Ramos (cell line): ENCODE measurements around the gene AP5M1.
"Not testable (repeated sequence)": the region's sequence is repeated elsewhere in the genome, so short reads cannot be mapped to it uniquely, and the experiment has no call there.

Experiments used
- in situ Hi-C: fragments of 300-500 bp; cut with MboI; formaldehyde crosslinking; loops from one replicate; pipeline ENCODE4 v1.14.3; 2022; ENCODE audit warnings: low sequenced_read_pairs; ENCODE audit not compliant: unreplicated experiment

AP5M1 gene, protein sequence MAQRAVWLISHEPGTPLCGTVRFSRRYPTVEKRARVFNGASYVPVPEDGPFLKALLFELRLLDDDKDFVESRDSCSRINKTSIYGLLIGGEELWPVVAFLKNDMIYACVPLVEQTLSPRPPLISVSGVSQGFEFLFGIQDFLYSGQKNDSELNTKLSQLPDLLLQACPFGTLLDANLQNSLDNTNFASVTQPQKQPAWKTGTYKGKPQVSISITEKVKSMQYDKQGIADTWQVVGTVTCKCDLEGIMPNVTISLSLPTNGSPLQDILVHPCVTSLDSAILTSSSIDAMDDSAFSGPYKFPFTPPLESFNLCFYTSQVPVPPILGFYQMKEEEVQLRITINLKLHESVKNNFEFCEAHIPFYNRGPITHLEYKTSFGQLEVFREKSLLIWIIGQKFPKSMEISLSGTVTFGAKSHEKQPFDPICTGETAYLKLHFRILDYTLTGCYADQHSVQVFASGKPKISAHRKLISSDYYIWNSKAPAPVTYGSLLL

DNA sequence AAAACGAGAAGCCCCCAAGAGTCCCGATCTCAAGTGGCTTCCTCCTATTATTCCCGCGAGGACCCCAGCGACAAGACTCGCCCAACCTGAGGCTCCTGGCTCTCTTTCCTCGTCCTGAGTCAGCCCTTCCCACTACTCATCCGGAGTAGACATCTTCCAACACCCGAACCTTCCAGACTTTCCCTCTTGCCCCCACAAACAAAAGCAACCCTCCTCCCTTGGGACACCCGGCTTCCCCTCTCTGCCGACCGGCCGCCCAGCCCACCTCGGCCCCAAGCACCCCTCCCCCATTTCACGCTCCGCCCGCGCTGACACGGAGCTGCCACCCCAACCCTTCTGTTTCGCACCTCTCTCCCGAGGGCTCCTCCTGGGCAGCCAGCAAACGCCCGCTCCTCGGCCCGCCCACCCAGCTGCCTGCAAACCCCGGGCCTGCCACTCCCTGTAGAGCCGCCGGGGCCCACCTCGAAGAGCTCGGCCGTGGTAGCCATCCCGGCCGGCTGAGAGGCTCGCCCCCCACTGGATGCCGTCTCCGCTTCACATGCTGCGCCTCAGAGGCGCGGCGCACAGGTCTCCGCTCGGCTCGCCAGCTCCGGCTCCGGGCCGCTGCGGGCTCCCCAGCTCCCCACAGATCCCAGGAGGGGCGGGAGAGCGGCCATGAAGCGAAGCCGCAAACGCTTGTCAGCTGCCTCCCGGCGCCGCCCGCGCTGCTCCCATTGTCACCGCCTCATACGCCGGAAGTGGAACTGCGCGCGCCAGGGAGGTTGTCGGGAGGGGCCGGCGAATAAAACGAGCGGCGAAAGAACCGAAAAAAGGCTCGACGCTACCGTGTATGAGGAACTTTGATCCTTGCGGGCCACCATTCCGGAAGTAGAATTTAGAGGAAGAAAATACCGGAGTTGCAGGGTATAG, at the start of gene AP5M1, which contains the start of gene EXOC5:
Gene AP5M1 (plus strand): TSS at position 811 of the 909 bp plus-strand sequence. CDS start 344 bp downstream, outside the sequence.
Gene EXOC5 (minus strand): TSS at position 745 of the 909 bp plus-strand sequence. CDS start 257 bp downstream, at position 488.
- in situ Hi-C loops, result no loop called here

DNA sequence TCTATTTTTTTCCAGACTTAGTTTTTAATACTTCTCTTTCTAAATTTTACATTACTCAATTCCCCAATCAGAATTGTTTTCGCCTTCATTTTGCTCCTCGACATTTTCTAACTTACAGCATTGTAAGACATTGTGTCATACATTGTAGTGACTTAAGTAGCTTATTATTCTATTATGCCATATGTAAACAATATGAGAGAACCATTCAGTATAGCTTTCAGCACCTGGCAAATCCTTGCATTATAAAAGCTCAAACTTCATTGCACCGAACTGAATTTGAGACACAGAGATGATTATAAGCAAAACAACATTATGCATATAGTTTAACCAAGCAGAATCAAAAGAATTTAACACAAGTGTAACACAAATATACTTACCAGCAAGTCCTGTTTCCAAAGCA, 46.8 kb upstream of the AP5M1 start:
- in situ Hi-C loops, result no loop called here

DNA sequence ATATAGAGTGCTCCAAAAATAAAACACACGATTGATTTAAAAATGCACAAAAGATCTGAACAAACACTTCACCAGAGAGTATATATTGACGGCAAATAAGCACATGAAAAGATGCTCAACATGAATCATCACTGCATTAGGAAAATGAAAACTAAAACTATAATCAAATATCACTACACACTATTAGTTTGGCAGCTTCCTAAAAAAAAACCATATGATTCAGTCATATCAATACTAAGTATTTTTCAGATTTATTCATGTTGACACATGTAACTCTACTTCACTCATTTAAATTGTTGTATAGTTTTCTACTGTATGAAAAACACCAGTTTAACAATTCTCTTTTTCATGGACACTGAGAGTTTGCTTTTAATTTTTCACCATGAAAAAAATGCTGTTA, 41.7 kb upstream of the AP5M1 start:
- in situ Hi-C loops, result no loop called here

DNA sequence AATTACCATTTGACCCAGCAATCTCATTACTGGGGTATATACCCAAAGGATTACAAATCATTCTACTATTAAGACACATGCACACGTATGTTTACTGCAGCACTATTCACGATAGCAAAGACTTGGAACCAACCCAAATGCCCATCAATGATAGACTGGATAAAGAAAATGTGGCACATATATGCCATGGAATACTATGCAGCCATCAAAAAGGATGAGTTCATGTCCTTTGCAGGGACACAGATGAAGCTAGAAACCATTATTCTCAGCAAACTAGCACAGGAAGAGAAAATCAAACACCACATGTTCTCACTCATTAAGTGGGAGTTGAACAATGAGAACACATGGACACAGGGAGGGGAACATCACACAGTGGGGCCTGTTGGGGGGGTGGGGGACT, 40.5 kb upstream of the AP5M1 start:
- in situ Hi-C loops, result not testable (repeated sequence)

DNA sequence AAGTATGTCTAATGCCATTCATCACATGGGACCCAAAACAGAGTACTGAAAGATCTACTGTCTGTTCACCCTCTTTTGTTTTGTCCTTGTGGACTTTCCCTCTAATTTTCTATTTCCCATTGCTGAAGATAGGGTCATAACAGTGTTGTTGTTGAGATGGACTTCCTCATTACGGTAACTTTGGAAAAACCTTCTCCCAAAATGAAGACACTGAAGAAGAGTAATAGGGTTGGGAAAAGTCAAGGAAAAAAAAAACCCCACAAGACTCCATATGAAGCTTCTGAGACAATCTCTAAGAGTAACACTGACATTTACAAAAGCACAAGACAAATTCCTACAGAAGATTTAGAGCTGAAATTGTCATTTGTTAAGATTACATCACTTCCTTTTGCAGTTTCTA, 36.8 kb upstream of the AP5M1 start:
- in situ Hi-C loops, result no loop called here

DNA sequence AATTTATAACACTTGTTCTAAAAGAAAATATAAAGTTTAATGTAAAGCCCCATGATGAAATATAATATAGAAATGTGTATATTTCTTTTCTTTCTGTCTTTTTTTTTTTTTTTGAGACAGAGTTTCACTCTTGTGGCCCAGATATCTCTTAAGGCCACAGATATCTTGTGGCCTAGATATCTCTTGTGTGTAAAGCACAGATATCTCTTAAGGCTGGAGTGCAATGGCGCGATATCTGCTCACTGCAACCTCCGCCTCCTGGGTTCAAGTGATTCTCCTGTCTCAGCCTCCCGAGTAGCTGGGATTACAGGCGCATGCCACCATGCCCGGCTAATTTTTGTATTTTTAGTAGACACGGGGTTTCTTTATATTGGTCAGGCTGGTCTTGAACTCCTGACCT, 28.7 kb upstream of the AP5M1 start:
- in situ Hi-C loops, result not testable (repeated sequence)

DNA sequence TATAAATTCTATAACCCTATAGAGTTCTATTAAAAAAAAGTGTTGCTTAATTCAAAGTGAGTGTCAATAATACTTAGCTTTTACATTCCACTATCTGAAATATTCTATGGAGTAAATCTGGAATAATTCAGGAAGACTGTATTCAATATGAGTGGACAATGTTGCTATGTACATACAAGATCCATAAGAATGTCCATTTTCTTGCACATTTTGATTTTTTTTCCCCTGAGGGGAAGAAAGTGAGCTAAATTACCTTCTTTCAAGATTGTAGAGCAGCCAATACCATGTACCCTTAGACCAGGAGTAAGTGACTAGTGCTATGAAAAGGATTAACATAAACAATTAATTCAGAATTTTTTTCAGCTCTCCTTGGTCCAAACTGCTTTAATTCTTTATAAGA, 25.5 kb upstream of the AP5M1 start:
- in situ Hi-C loops, result no loop called here

DNA sequence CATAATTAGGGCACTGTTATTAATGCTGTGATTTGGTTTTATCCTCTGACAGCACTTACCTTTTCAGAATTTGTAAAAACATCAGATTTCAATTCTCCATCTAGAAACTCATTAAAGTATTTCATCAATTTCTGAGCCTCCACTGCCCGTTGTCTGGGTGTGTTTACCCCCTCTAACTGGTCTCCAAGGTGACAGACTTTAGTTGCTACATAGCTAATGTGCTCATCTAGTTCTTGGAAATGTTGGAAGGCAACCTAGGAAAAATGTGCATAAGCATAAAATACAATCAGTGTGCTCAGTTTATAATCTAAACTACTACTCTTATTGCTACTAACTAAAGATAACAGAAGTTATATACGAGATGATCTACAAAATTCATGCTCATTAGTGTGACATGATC, 24.7 kb upstream of the AP5M1 start:
- in situ Hi-C loops, result no loop called here

DNA sequence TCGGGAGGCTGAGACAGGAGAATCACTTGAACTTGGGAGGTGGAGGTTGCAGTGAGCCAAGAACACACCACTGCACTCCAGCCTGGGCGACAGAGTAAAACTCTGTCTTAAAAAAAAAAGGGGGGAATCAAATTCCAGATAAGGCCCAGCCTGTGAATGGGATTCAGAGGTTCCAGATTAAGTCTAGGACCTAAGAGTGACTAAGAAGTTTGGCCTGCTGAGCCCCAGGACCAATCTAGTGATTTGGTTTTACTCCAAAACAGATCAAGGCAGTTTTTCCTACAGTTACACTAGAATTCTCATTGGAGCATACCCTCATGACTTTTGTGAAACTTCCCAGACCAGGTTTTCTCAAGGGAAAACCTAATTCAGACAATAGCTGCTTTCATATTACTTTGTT, 22.8 kb upstream of the AP5M1 start:
- in situ Hi-C loops, result no loop called here

DNA sequence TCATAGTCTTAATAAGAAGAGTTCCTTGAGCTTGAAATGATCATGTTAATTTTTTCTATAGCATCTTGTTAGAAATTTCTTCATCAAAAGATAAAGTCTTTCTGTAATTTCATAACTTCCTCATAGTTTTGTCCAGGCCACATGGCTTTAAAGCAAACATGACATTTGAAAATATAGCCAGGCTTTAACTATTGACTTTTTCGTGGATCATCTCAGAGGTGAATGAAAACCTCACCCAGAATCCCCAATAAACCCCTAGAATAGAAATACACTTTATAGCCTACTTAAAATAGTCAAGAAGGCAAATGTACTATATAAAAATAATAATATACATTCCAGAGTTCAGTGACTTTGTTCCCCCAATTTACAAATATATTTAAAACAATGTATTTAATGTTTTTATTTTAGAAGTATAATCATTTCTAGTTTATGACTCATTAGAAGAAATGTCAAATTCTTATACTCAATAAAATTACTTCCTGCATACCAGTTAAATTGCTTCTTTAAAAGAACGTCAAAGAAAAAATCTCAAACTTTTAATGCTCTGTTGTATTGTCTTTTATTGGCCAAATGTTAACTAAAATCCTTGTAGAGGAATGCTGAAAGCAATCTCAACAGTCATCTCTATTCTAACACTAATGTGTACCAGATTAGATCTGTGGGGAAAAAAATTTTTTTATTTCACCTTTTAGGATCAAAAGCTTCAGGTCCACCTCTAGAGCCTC, 21.7 kb upstream of the AP5M1 start:
- in situ Hi-C loops, result no loop called here

DNA sequence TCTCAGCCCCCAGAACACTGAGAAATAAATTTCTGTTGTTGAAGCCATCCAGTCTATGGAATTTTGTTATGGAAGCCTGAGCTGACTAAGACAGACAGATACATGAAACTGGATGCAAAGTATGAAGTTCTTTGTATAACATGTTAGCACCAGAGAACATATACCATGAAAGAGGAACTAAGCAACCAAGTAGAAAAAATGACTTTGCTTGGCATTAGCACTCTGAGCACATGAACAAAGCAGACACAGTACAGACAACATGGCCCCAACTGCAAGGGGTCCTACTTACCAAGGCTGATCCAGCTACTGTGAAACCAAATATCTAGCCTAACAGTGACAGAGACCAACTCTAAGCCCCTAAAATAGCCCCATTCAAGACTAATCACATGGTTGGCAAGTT, 13.9 kb upstream of the AP5M1 start:
- in situ Hi-C loops, result no loop called here

DNA sequence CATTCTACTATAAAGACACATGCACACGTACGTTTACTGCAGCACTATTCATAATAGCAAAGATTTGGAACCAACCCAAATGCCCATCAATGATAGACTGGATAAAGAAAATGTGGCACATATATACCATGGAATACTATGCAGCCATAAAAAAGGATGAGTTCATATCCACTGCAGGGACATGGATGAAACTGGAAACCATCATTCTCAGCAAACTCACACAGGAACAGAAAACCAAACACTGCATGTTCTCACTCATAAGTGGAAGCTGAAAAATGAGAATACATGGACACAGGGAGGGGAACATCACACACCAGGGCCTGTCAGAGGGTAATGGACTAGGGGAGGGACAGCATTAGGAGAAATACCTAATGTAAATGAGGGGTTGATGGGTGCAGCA, 10.6 kb upstream of the AP5M1 start:
- in situ Hi-C loops, result not testable (repeated sequence)

DNA sequence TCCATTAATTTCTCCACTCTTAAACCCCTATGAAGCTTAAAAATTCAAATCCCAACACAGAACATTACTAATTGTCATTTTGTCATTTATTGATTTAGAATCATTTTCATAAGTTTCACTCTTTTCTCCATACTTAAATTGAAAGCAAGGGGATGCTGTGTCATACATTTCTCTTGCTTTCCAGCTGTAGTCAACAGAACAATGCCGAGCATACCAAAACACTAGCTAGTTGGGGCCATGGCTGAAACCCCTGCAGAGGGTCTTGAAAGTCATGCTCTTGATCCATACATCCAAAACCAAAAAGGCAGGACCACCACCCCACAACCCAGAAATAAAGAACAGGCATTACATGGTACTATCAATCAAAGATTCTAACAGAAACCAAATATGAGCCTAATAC, 9.1 kb upstream of the AP5M1 start:
- in situ Hi-C loops, result no loop called here

DNA sequence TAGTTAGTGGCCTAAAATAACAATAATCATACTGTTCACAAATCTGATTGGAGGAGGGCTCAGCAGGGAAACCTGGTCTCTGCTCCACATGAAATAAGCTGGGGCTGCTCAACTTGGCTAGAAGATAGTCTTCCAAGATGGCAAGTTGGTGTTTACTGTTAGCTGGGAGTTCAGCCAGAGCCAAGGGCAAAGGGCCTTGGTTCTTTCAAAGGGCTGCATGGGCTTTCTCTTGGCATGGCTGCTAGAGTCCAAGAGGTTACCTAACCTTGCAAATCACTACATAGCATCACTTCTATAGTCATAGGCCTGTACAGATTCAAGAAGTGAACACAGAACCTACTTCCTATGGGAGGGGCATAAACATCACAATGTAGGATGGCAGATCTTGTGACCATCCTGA, 7.2 kb upstream of the AP5M1 start:
- in situ Hi-C loops, result no loop called here

DNA sequence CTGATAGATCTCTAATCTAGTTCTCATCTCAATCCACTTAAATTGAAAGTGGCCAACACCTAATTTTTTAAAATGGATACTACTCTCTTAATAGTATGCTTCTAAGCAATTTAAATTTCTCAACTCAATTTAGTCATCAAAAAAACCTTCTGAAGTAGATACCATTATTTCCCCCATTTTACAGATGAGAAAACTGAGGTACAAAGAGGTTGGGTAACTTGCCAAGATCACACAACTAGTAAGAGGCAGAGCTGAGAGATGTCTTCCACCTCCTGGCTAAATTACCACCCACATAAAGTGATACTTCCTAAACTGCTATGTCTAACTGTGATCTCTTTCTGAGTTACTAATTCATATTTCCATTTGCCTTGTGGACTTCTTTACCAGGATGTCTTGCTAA, 6.7 kb upstream of the AP5M1 start:
- in situ Hi-C loops, result no loop called here

DNA sequence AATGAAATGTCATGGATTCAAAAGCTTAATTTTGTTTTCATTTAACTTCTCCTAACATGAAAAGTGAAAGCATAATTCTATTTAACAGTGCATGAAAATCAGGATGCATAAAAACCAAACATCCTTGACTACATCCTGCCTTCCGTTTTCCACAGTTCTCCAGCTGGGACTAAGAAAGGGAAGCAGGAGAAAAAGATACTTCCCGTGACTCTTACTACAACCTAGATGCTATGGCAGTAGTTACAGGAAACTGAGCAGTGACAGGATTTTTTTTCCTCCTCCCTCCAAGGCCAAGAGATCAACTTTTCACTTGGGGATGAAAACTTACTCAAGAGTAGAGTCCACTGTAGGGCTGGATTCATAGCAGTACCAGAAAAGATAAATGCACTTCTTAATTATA, 2.7 kb upstream of the AP5M1 start:
- in situ Hi-C loops, result no loop called here

DNA sequence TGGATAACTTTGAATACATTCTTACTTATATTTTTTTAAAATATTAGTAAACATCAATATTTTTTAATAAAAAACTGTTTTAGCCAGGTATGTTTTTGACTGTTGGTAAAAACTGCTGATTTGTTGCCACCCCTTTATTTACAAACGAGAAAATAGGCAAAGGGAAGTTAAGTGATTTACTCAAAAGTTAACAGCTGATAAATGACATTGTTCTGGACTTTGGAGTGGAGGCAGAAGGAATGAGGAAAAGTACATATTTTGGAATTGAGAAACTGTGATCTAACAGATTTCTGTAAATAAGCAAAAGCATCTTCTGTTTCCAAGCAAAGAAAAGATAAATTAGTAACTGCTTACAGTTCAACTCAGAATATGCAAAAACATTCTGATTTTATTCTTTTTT, 4.5 kb downstream of the AP5M1 start:
- in situ Hi-C loops, result no loop called here

DNA sequence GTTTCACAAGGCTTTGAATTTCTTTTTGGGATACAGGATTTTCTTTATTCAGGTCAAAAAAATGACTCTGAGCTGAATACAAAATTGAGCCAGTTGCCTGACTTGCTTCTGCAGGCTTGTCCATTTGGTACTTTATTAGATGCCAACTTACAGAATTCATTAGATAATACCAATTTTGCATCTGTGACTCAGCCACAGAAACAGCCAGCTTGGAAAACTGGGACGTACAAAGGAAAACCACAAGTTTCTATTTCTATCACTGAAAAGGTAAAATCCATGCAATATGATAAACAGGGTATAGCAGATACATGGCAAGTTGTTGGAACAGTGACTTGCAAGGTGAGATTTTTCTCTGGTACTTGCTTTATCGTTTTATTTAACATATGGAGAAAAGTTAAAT, 5.8 kb downstream of the AP5M1 start:
- in situ Hi-C loops, result no loop called here

DNA sequence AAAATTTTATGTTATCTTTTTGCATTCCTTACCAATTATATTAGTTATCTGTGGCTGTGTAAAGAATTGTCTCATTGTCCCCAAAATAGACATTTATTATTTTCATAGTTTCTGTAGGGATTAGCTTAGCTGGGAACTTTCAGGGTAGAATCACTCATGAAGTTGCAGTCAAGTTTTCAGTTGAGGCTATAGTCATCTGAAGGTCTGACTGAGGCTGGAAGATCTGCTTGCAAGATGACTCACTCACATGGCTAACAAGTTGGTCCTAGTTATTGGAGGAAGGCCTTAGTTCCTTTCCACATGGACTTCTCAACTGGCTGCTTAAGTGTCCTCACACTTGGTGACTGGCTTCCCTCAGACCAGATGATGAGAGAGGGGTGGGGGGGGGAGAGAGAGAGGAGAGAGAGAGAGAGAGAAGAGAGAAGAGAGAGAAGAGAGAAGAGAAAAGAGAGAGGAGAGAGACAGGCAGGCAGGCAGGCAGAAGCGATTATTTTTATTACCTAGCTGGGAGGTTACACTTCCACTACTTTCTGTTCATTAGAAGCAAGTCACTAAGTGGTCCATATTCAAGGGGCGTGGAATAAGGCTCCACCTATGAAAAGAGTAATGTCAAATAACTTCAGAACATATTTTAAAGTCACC, 6.4 kb downstream of the AP5M1 start:
- in situ Hi-C loops, result no loop called here

DNA sequence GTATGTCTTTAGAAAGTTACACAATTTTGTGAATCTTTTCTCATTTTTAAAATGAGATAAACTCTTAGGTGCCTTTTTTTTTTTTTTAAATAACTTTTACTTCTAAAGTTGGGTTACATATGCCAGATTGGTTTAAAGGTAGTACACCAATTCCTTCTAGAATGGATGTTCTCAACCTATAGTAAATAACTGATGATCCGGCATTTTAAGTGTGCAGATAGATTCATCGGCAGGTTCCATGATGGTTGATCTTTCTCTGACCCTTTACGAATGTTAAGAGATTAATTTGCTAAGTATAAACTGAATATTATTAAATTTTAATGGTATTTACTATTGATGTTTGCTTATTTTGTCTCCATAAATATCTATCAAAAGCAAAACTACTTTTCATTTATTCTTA, 8.3 kb downstream of the AP5M1 start:
- in situ Hi-C loops, result no loop called here
